Neuron (in vitro differentiated cells): ENCODE results near the gene SLC6A20.

ENCODE experiments used
- H2AFZ ChIP-seq: one replicate; pipeline ENCODE4 v1.6.1; 2013; ENCODE audit warnings: low read depth, mild to moderate bottlenecking, inconsistent platforms, low read length, moderate library complexity
- H3K27me3 ChIP-seq: one replicate; pipeline ENCODE4 v1.6.1; 2013; ENCODE audit warnings: low read length; ENCODE audit not compliant: insufficient read depth
- H3K36me3 ChIP-seq: one replicate; pipeline ENCODE4 v1.6.1; 2013; ENCODE audit warnings: low read length; ENCODE audit not compliant: insufficient read depth
- H3K4me1 ChIP-seq: one replicate; pipeline ENCODE4 v1.6.1; 2013; ENCODE audit warnings: low read length; ENCODE audit not compliant: insufficient read depth
- H3K4me3 ChIP-seq: 2 replicates; pipeline ENCODE4 v1.5.1; 2013; ENCODE audit warnings: mild to moderate bottlenecking, low read length, moderate library complexity
- H3K9me3 ChIP-seq: one replicate; pipeline ENCODE4 v1.6.1; 2013; ENCODE audit warnings: low read length

The SLC6A20 gene

GRCh38 chr3:45781271-45781670, 15.1 kb downstream of the SLC6A20 start:
- Histone ChIP-seq H3K4me3 (no peak overlapping the region), H2AFZ (no peak overlapping the region), H3K9me3 (no peaks in the 10 kb centered on the region), H3K27me3 (peaks cover 2% of the 10 kb centered on the region), H3K36me3 (no peaks in the 10 kb centered on the region), H3K4me1 (no peaks in the 10 kb centered on the region)

DNA sequence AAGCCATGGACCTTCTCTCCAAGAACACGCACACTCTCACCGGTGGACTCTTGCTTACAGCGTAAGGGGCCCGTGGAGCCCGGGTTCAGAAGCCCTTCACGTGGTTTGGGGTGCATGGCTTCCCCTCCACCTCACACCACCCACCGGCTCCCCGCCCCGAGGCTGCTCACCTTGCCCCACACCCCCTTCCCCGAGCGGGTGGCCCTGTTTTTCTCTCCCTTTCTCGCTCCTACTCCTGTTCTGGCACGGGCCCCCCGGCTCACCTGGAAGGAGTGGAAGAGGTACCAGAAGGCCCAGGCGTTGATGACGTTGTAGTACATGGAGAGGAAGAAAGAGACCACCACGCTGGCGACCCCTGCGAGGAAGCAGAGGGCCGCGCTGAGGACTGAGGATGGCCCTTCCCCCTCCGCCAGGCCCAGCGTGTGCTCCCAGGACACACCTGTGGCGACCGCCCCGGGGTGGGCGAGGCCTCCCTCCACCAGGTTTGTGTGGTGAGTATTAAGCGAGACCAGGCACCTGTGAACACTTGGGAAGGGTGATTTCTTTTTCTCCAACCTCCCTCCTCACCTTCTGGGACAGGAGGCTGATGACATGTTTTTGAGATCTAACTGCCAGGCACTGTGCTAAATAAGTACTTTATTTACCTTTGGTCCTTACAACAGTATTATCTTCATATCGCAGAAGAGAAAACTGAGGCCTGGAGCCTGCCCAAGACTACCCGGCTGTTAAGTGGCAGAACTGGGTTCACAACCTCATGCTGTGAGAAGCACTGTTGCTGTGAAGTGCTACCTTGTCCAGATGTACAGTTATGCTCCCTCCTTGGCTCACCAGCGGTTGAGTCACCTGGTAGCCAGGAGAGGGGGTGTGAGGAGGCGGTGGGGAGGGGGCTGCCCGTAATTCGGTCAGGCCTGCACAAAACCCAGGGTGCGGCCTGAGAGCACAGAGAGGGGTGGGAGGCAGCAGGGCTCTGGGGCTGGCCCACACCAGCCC, 16.3 kb downstream of the SLC6A20 start:
- H2AFZ ChIP-seq: no peak overlapping the region
- peaks cover 6% of the 10 kb centered on the region for H3K27me3 ChIP-seq
- H3K4me1 ChIP-seq: no peaks in the 10 kb centered on the region
- H3K4me3 ChIP-seq: no peak overlapping the region
- no peaks in the 10 kb centered on the region for H3K9me3 ChIP-seq
- H3K36me3 ChIP-seq: no peaks in the 10 kb centered on the region

DNA sequence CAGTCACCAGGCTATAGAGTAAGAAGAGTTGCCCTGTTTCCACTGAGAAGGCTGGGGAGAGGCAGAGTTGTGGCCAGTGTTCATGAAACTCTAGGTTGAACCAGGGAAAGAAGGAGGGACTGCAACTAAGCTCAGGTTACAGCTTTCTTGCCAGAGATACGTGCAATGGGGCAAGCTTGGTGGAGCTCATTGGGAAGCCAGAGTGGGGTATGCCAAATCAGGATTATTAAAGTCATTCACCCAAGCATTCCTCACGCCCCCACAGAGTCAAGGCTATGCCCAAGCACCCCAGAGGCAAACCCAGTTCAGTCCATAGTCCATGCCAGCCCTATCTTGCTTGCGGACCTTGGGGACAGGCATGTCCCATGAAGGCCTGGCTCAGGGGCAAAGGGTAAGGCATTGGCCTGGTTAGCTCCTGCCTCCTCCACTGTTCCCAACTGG, 17.6 kb downstream of the SLC6A20 start:
- Histone ChIP-seq H2AFZ (no peak overlapping the region), H3K9me3 (no peaks in the 10 kb centered on the region), H3K4me1 (no peaks in the 10 kb centered on the region), H3K36me3 (no peaks in the 10 kb centered on the region), H3K27me3 (peaks cover 6% of the 10 kb centered on the region), H3K4me3 (no peak overlapping the region)

- no peaks in the 10 kb centered on the region for H3K36me3 ChIP-seq
- peaks cover 6% of the 10 kb centered on the region for H3K27me3 ChIP-seq
- no peaks in the 10 kb centered on the region for H3K4me1 ChIP-seq
- no peak overlapping the region for H3K4me3 ChIP-seq
- no peaks in the 10 kb centered on the region for H3K9me3 ChIP-seq
- H2AFZ ChIP-seq: no peak overlapping the region
Observed at GRCh38 chr3:45777746-45778386, 18.5 kb downstream of the SLC6A20 start.

- no peak overlapping the region for H2AFZ ChIP-seq
- no peaks in the 10 kb centered on the region for H3K36me3 ChIP-seq
- H3K27me3 ChIP-seq: peaks cover 5% of the 10 kb centered on the region
- H3K4me1 ChIP-seq: no peaks in the 10 kb centered on the region
- H3K9me3 ChIP-seq: no peaks in the 10 kb centered on the region
- H3K4me3 ChIP-seq: no peak overlapping the region
Observed at GRCh38 chr3:45777111-45777745, 19.1 kb downstream of the SLC6A20 start.

DNA sequence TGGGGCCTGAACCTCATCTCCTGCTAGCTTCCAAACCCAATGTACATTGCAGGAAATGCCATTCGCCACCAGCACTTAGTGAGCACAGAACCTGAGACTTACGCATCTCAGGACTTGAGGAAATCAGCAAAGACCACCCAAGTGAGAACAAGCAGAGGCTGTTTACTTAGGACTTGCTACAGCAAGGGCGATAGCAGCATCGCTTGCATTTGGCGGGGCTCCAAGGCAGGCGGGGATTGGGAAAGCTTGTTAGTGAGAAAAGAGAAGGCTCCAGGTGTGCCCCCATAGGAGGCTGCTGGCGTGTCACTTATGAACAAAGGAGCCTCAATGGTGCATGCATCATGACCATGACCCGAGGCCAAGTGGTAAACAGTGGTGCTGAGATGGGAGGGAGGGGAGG, 19.7 kb downstream of the SLC6A20 start:
- Histone ChIP-seq H3K27me3 (peaks cover 5% of the 10 kb centered on the region), H3K4me3 (no peak overlapping the region), H3K9me3 (peaks cover 2% of the 10 kb centered on the region), H2AFZ (no peak overlapping the region), H3K4me1 (no peaks in the 10 kb centered on the region), H3K36me3 (no peaks in the 10 kb centered on the region)

GRCh38 chr3:45776301-45776595, 20.1 kb downstream of the SLC6A20 start:
- H2AFZ ChIP-seq: no peak overlapping the region
- H3K36me3 ChIP-seq: no peaks in the 10 kb centered on the region
- H3K27me3 ChIP-seq: peaks cover 5% of the 10 kb centered on the region
- no peak overlapping the region for H3K4me3 ChIP-seq
- H3K9me3 ChIP-seq: peaks cover 2% of the 10 kb centered on the region
- no peaks in the 10 kb centered on the region for H3K4me1 ChIP-seq

GRCh38 chr3:45775571-45776300, 20.6 kb downstream of the SLC6A20 start:
- Histone ChIP-seq H3K4me1 (no peaks in the 10 kb centered on the region), H3K27me3 (peaks cover 5% of the 10 kb centered on the region), H3K4me3 (no peak overlapping the region), H2AFZ (no peak overlapping the region), H3K36me3 (no peaks in the 10 kb centered on the region), H3K9me3 (peaks cover 2% of the 10 kb centered on the region)

- no peaks in the 10 kb centered on the region for H3K4me1 ChIP-seq
Observed at GRCh38 chr3:45774581-45775521, 21.5 kb downstream of the SLC6A20 start.

DNA sequence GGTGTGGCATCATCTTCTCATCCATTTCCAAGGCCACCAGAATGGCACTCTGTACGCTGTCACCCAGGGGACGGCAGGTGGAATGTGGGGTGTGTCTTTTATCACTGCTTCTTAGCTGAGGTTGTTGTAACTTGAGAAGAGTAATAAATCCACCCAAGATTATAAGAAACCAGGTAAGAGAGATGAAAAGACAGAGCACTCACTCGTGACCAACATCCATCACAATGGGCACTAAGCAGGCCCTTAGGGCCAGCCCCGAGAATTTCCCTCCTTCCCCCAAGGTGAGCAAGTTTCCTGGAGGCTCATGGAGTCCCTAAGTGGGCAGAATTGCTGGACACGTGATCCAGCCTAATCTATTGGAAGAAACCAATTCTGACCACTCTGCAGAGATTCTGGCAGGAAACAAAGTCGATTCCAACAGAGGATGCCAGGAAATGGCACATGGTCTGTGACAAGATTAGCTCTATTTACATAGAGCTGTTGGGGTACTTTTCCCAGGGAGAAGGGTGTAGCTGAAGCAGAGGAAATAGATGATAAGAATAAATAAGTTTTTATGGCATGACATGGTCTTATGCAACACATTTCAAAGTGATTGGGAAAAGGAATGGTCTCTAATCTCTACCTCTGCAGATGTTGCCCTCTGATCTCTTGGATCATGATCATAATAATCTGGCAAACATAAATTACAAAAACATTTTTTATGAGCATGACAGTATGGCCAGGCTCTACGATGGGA, 22.5 kb downstream of the SLC6A20 start:
- H3K4me1 ChIP-seq: no peaks in the 10 kb centered on the region
- no peak overlapping the region for H2AFZ ChIP-seq
- no peak overlapping the region for H3K4me3 ChIP-seq
- peaks cover 2% of the 10 kb centered on the region for H3K9me3 ChIP-seq
- no peaks in the 10 kb centered on the region for H3K36me3 ChIP-seq
- H3K27me3 ChIP-seq: peaks cover 5% of the 10 kb centered on the region

More at GRCh38 chr3:45774581-45775521, 21.5 kb downstream of the SLC6A20 start:
- Histone ChIP-seq H2AFZ (no peak overlapping the region), H3K36me3 (no peaks in the 10 kb centered on the region), H3K4me3 (no peak overlapping the region), H3K27me3 (peaks cover 5% of the 10 kb centered on the region), H3K9me3 (peaks cover 2% of the 10 kb centered on the region)

DNA sequence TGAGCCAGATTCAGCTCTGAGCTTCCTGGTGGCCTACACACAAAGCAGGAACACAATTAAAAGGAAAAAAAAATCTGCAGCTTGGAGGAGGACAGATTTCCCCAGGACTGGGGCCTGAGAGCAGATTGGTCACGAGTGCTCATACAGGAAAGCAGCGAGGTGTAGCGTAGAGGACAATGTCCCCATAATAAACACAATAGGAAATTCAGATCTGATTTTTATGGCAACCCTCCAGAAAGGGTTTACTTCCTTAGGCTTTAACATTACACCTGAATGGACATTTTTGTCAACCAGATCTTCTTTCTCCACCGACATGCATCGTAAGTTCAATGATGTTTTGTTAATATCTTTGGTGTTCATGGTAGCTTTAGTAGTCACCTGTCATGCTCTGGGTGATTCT, 23.3 kb downstream of the SLC6A20 start:
- Histone ChIP-seq H2AFZ (no peak overlapping the region), H3K27me3 (peaks cover 5% of the 10 kb centered on the region), H3K4me1 (no peaks in the 10 kb centered on the region), H3K9me3 (peaks cover 2% of the 10 kb centered on the region), H3K4me3 (no peak overlapping the region), H3K36me3 (no peaks in the 10 kb centered on the region)
